G401 (cell line): ENCODE results near the gene CALHM6. TPM values are rescaled to one million over a fixed set of nuclear protein-coding genes. Genes with fewer than 3 reads are reported as not detected.

Experiments used
- DNase-seq: peaks from one replicate; pipeline ENCODE4 v3.0.0-alpha.2; 2015; ENCODE audit warnings: low spot score
- in situ Hi-C: cut with HindIII; loops from 2 replicates; pipeline ENCODE4 v1.10.0; 2016; ENCODE audit warnings: low sequenced_read_pairs, mixed read lengths
- total RNA-seq: library from RNA; depleted of rRNA; stranded (reverse); fragments of >200 nt; shearing (Covaris generic); gene quantifications from 2 replicates; pipeline ENCODE4 v1.2.3, GENCODE V29; 2014; rRNA removed

Gene CALHM6
- 0.74 TPM in 1 of 2 replicates, not detected in the other for total RNA-seq

- in situ Hi-C loops, result no loop called here
- DNase-seq, result no peak
Observed at GRCh38 chr6:116461331-116461931, at the start of gene CALHM6. CALHM6 (plus strand) TSS chr6:116461375; CDS start chr6:116461930, 555 bp downstream.

GRCh38 chr6:116412270-116412669, 48.9 kb upstream of the CALHM6 start:
- in situ Hi-C loops, result no loop called here
- DNase-seq, result no peak

GRCh38 chr6:116413357-116413756, 47.8 kb upstream of the CALHM6 start:
- in situ Hi-C loops, result no loop called here
- DNase-seq, result no peak

GRCh38 chr6:116417661-116418060, 43.5 kb upstream of the CALHM6 start:
- in situ Hi-C loops, result no loop called here
- DNase-seq, result no peak

- DNase-seq, result no peak
- in situ Hi-C loops, result no loop called here
Observed at GRCh38 chr6:116419069-116419786, 41.9 kb upstream of the CALHM6 start.

GRCh38 chr6:116420341-116420740, 40.8 kb upstream of the CALHM6 start:
- DNase-seq, result no peak
- in situ Hi-C loops, result no loop called here

GRCh38 chr6:116422238-116422637, 38.9 kb upstream of the CALHM6 start:
- in situ Hi-C loops, result no loop called here
- DNase-seq, result no peak

- in situ Hi-C loops, result no loop called here
- DNase-seq, result no peak
Observed at GRCh38 chr6:116424001-116424400, 37.2 kb upstream of the CALHM6 start.

GRCh38 chr6:116426551-116426950, 34.6 kb upstream of the CALHM6 start:
- DNase-seq, result no peak
- in situ Hi-C loops, result no loop called here

GRCh38 chr6:116429111-116429510, 32.1 kb upstream of the CALHM6 start:
- in situ Hi-C loops, result no loop called here
- DNase-seq, result no peak

- in situ Hi-C loops, result no loop called here
- no peak for DNase-seq
Observed at GRCh38 chr6:116430860-116431259, 30.3 kb upstream of the CALHM6 start.

GRCh38 chr6:116431964-116432595, 29.1 kb upstream of the CALHM6 start:
- in situ Hi-C loops, result no loop called here
- no peak for DNase-seq

- in situ Hi-C loops, result no loop called here
- DNase-seq, result no peak
Observed at GRCh38 chr6:116433206-116433712, 27.9 kb upstream of the CALHM6 start.

- in situ Hi-C loops, result no loop called here
- no peak for DNase-seq
Observed at GRCh38 chr6:116434056-116434725, 27.0 kb upstream of the CALHM6 start.

GRCh38 chr6:116436586-116436985, 24.6 kb upstream of the CALHM6 start:
- DNase-seq, result no peak

GRCh38 chr6:116437656-116438055, 23.5 kb upstream of the CALHM6 start:
- in situ Hi-C loops, result no loop called here
- no peak for DNase-seq

More at GRCh38 chr6:116436586-116436985, 24.6 kb upstream of the CALHM6 start:
- in situ Hi-C loops, result no loop called here

GRCh38 chr6:116438590-116439448, 22.4 kb upstream of the CALHM6 start:
- in situ Hi-C loops, result no loop called here
- no peak for DNase-seq

GRCh38 chr6:116439522-116440051, 21.6 kb upstream of the CALHM6 start:
- DNase-seq, result no peak
- in situ Hi-C loops, result no loop called here

- in situ Hi-C loops, result no loop called here
- DNase-seq, result no peak
Observed at GRCh38 chr6:116443105-116443504, 18.1 kb upstream of the CALHM6 start.
